Ishikawa (cell line): ENCODE data around the gene OSTC.

Experiments
- CEBPB ChIP-seq: IDR thresholded peaks from 2 replicates; pipeline ENCODE4 v1.6.1; 2012
- EGR1 ChIP-seq: IDR thresholded peaks from 2 replicates; pipeline ENCODE4 v1.6.1; 2012
- EP300 ChIP-seq: IDR thresholded peaks from 2 replicates; pipeline ENCODE4 v1.6.1; 2012; ENCODE audit warnings: borderline replicate concordance
- FOXM1 ChIP-seq: IDR thresholded peaks from 2 replicates; pipeline ENCODE4 v1.6.1; 2012; ENCODE audit warnings: low read depth, borderline replicate concordance
- RAD21 ChIP-seq: IDR thresholded peaks from 2 replicates; pipeline ENCODE4 v1.6.1; 2012; ENCODE audit warnings: low read depth
- TAF1 ChIP-seq: IDR thresholded peaks from 2 replicates; pipeline ENCODE4 v1.6.1; 2012; ENCODE audit warnings: low read depth, mild to moderate bottlenecking
- TEAD4 ChIP-seq: IDR thresholded peaks from 2 replicates; pipeline ENCODE4 v1.6.1; 2012
- YY1 ChIP-seq: IDR thresholded peaks from 2 replicates; pipeline ENCODE4 v1.6.1; 2012; ENCODE audit warnings: low read depth
- ZBTB7A ChIP-seq: IDR thresholded peaks from 2 replicates; pipeline ENCODE4 v1.6.1; 2012; ENCODE audit warnings: low read depth
- TF ChIP-seq, protein P1 (sequence below): IDR thresholded peaks from 2 replicates; pipeline ENCODE4 v1.6.1; 2012
- TF ChIP-seq, protein P2 (sequence below): IDR thresholded peaks from 2 replicates; pipeline ENCODE4 v1.6.1; 2012; ENCODE audit warnings: low read depth, mild to moderate bottlenecking
- TF ChIP-seq, protein P3 (sequence below): IDR thresholded peaks from 2 replicates; pipeline ENCODE4 v1.6.1; 2012

GRCh38 chr4:108612365-108612764 is 38.0 kb upstream of the OSTC start:
- TF ChIP-seq, protein P1, sequence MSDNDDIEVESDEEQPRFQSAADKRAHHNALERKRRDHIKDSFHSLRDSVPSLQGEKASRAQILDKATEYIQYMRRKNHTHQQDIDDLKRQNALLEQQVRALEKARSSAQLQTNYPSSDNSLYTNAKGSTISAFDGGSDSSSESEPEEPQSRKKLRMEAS = no peak
- TF ChIP-seq FOXM1 = no peak
- TF ChIP-seq EGR1 = no peak
- no peak for TF ChIP-seq YY1
- no peak for TF ChIP-seq EP300
- TF ChIP-seq, protein P2, sequence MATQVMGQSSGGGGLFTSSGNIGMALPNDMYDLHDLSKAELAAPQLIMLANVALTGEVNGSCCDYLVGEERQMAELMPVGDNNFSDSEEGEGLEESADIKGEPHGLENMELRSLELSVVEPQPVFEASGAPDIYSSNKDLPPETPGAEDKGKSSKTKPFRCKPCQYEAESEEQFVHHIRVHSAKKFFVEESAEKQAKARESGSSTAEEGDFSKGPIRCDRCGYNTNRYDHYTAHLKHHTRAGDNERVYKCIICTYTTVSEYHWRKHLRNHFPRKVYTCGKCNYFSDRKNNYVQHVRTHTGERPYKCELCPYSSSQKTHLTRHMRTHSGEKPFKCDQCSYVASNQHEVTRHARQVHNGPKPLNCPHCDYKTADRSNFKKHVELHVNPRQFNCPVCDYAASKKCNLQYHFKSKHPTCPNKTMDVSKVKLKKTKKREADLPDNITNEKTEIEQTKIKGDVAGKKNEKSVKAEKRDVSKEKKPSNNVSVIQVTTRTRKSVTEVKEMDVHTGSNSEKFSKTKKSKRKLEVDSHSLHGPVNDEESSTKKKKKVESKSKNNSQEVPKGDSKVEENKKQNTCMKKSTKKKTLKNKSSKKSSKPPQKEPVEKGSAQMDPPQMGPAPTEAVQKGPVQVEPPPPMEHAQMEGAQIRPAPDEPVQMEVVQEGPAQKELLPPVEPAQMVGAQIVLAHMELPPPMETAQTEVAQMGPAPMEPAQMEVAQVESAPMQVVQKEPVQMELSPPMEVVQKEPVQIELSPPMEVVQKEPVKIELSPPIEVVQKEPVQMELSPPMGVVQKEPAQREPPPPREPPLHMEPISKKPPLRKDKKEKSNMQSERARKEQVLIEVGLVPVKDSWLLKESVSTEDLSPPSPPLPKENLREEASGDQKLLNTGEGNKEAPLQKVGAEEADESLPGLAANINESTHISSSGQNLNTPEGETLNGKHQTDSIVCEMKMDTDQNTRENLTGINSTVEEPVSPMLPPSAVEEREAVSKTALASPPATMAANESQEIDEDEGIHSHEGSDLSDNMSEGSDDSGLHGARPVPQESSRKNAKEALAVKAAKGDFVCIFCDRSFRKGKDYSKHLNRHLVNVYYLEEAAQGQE = no peak
- TF ChIP-seq RAD21 = no peak
- TF ChIP-seq CEBPB = no peak
- TF ChIP-seq TAF1 = no peak
- no peak for TF ChIP-seq ZBTB7A
- no peak for TF ChIP-seq TEAD4
- TF ChIP-seq, protein P3, sequence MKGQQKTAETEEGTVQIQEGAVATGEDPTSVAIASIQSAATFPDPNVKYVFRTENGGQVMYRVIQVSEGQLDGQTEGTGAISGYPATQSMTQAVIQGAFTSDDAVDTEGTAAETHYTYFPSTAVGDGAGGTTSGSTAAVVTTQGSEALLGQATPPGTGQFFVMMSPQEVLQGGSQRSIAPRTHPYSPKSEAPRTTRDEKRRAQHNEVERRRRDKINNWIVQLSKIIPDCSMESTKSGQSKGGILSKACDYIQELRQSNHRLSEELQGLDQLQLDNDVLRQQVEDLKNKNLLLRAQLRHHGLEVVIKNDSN = no peak
